ENCODE data around the gene IRX4.
"Not testable (repeated sequence)": the region's sequence is repeated elsewhere in the genome, so short reads cannot be mapped to it uniquely, and the experiment has no call there.

Gene IRX4

DNA sequence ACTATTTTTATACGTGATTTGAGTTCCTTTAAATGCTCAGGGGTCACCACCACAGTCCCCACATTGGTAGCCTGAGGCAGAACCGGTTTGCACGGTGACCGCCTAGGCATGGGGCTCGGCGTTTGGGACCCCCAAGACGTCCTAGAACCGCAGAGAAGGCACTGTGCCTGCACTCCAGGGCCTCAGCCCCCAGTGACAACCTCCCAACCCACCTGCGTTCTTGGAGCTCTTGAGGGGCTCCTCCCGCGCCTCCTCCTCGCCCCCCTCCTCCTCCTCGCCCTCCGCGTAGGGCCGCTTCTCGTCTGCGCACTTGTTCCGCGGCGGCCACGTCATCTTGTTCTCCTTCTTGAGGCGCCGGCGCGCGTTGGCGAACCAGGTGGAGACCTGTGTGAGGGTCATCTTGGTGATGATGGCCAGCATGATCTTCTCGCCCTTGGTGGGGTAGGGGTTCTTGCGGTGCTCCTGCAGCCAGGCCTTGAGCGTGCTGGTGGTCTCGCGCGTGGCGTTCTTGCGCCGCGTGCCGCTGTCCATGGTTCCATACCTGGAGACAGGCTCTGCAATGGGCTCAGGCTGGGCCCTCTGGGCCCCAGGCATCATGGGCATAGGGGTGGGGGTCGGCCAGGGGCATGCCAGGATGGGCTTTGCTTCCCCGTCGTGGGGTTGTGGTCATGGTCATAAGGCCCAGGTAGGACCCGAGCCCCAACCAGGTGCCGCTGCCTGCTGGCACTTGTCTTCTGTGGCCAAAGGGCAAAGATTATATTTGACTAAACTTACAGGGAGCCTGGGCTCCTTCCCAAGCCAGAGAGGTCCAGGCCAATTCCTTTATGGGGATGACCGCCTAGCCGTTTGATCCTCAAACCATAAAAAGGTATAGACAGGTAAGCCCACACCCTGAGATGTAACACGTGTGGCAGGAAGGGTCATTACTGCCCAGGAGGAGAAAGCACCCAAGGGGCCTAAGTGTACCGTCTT is 3.1 kb downstream of the IRX4 start:
- DNase-seq (ENCODE audit: low read depth in 2 of 3, low spot score in 2 of 3), result no peak

DNA sequence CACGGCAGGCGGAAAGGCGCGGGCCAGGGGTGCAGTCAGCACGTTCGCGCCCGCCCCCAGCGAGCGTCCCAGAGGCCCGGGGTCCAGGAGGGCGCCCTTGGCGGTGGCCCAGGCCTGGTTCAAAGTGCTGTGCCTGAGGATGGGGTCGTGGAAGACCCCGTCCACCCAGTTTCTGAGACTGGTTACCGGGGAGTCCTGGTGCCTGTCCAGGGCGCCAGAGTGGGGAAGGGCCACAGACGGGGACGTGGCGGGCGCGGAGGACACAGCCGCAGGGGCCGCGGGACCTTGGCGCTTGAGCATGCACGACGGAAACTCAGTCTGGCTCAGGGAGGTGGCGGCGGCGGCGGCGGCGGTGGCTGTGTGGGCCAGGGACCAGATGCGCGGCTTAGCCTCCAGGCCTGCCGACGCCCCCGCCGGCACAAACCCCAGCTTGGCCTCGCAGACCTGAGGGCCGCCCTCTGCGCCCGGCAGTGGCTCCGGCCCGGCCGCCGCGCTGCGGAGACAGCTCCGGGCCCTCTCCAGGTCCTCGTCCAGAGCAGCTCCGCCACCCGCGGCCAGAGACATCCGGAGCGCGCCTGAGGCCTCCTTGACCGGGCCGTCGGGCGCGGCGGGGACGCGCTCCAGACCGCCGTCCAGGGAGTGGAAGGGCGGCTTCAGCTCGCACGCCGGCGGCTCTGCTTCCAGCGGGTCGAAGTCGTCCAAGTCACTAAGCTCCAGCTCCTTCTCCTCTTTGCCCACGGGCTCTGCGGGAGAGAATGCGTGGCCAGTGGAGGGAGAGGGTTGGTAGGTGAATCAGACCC is 4.5 kb downstream of the IRX4 start:
- no peak for DNase-seq (ENCODE audit: low read depth in 2 of 3, low spot score in 2 of 3)

DNA sequence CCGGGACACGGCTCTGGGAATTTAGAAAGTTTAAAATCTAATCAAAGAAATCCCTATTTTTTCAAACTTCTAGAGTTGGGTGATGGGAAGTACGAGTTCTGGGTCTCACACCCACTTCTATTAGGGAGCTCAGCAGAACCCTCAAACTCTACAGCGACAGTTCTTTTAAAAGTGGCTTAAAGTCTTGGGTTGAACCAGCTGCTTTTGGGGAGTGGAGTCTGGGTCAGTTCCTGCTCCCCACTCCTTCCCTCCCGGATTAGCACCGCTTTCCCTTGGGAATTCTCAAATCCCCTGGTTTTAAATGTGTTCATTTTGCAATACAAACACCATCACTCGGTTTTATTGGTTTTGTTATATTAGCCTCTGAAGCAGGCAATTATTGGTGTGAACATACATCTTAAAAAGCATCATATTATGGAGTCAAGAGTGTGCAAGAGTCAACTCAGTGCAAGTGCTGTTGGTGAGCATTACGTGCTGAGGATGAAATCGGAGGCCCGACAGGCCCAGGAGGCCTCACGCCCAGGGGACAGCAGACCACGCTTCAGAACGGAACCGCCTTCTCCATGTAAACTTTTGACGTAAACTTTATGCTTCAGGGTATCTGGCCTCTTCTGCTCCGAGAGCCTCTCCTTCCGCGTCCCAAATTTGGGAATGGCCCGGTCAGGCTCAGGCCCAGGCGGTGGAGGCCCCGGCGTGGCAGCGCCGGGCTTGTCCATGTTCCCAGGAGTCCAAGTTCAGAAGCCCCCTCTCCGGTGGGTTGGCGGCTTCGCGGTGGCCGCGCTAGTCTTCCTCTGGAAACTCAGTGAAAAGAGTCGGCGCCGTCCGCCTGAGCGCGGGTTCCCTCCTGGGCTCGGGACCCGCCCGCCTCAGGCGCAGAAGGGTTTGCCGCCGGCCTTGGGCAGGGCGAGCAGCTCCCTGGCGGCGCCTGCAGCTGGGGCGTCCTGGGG is 5.3 kb downstream of the IRX4 start:
- DNase-seq (ENCODE audit: low read depth in 2 of 3, low spot score in 2 of 3), result no peak

DNA sequence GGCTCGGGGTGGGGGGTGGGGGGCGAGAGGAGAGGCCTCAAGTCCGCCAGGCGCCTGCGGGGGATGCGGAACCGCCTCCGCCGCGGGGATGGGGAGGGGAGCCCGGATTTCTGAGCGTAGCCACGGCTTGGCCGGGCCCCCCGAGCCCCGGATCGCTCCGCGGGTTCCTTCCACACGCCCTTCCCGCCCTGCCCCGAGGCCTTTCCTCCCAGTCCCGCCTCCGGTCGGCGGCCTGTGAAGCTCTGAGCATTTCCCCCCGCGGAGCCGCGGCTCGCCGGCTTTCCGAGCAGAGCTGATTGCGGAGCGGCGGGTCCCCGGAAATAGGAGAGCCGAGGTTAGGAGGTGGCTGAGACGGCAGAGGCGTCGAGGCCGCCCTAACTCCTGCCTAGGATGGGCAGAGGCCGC is 6.1 kb downstream of the IRX4 start:
- no peak for DNase-seq (ENCODE audit: low read depth in 2 of 3, low spot score in 2 of 3)

DNA sequence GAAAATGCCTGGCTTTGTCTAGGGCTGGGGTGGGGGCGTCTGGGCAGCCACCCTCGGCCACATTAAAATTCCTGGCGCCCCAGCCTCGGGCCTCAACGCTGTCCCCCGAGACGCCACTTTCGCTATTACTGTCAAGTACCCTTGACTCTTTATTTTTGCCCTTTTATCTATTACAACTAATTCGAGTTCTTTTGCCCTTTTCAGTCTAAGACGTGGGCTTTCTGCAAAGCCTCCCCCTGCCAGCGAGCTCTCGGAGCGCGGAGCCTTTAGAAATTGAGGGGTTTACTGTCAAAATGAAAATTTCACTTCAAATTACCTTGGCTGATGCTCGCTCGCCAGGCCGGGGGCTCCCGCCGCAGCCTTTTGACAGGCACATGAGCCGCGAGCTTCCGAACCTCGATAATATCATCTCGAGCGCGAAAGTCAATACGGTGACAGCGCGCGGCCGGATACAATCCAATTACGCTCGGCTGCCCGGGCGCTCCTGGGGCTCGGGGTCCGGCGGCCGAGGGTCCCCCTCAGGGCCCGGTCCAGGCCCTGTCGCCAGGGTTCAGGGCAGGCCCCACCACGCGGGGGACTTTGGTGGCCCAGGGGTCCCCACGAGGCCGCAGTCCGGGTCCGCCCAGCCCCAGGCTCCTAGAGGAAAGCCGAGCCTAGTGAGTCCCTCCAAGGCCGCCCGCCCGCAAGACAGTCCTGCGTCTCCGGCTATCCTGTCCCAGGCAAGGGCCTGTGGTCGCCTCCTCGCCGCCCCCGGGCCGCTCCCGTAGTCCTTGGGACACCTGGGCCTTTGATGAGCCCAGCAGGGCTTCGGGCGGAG is 6.7 kb downstream of the IRX4 start:
- no peak for DNase-seq (ENCODE audit: low read depth in 2 of 3, low spot score in 2 of 3)

DNA sequence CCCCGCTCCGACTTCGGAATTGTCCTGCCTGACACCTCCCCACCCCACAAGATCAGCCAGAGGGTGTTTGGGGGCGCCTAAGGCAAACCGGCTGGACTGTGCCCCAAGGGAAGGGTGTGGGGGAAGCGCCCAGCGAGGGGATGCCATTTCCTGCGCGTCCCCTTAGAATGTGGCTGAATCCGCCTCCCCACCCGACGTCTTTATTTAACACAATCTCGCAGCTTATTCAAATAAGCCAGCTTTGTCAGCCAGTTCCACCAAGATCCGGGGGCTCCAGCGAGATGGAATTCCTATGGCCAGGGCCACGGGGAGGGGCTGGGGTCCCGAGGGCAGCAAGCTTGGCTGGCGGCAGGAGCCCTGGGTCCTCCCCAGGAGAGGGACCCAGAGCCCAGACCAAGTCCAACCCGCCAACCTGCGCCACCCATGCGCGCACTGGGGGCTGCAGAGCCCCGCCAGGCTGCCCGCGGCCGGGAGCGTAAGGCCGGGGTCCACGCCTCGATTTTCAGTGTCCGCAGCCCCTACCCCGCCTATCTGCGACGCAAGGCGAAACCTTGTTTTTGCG is 7.4 kb downstream of the IRX4 start:
- no peak for DNase-seq (ENCODE audit: low read depth in 2 of 3, low spot score in 2 of 3)

DNA sequence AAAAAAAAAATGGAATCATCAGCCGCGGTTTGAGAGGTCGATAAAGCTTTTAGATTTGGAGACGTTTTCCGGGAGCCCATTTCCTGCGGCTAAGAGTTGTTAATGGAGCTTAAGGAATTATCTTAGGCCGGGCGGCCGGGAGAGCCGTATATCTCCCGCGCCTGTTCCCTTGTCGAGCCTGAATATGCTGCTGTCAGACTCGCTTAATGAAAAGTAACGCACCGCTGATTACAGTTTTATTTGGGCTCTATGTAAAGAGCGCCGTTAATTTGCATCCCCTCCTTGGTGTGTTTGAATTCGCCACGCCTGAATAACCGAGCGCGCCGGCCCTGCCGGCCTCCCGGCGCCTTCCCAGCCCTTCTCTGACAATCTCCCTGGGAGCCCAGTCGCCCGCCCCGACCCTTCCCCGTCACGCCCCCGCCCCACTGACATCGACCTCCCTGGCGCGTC is 7.9 kb downstream of the IRX4 start:
- no peak for DNase-seq (ENCODE audit: low read depth in 2 of 3, low spot score in 2 of 3)

DNA sequence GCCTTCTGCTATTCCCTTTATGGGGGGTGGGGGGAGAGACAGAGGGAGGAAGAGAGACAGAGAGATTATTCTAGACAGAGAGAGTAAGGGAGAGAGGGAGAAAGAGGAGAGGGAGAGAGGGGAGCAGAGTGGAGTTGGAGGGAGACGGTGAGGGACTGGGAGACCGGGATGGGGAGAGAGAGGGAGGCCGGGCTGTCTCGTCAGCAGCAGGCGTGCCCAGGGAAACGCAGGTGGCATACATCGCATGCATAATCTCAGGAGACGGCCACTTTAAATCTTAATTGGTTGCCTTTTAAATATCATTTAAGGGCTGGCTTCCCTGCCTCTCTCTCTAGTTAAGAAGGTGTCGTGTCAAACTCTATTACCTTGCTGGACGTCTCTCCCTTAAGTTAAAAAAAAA is 8.4 kb downstream of the IRX4 start:
- DNase-seq (ENCODE audit: low read depth in 2 of 3, low spot score in 2 of 3), result no peak

DNA sequence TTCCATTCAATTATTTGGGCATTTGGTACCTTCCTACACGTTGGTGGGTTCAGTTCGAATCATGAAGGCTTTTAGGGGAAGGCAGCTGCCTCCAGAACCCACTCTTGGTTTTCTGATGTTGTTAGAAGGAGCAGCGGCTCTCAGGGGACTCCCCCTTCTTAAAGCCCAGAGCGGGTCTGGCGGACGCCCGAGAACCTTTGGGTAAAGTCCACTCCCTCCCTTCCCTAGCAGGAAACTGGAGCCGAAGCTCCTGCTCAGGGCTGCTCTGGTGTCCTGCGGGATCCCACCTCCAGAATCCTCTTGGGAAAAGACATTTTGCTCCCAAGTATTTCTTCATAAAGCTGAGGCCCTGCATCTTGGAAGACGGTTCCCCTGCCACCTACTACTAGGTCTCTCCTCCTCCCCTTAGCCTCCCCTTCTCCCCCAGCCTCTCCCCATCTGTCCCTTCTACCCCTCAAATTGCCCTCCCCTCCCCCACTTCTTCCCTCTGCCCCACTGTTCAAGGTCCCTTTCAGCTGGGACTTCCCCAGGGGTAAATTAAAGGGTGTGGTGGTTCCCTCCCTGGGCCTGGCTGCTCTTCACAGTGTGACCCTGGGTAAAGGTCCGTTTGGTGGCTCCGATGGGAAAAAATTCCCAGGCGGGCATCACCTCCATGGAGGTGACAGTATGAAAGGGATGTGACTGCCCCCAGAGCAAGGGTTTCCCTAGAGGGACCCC is 9.3 kb downstream of the IRX4 start:
- no peak for DNase-seq (ENCODE audit: low read depth in 2 of 3, low spot score in 2 of 3)

DNA sequence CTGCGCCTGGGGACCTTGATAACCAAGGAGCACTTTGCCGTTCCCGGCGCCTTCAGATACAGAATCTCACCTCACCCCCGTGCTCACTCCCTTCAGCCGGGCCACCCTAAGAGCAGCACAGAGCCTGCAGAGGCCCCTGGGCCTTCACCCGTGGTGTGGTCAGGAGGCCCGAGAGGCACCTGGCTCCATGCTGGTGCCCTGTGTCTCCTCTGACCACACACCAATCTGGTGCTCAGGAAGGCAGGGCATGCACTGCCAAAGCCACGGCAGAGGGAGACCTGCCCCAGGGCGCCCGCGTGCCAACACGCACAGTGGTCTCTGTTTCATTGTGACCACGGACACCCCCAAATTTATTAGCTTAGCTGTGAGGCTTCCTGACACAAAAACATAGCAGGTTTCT is 11.3 kb downstream of the IRX4 start:
- DNase-seq (ENCODE audit: low read depth in 2 of 3, low spot score in 2 of 3), result no peak

DNA sequence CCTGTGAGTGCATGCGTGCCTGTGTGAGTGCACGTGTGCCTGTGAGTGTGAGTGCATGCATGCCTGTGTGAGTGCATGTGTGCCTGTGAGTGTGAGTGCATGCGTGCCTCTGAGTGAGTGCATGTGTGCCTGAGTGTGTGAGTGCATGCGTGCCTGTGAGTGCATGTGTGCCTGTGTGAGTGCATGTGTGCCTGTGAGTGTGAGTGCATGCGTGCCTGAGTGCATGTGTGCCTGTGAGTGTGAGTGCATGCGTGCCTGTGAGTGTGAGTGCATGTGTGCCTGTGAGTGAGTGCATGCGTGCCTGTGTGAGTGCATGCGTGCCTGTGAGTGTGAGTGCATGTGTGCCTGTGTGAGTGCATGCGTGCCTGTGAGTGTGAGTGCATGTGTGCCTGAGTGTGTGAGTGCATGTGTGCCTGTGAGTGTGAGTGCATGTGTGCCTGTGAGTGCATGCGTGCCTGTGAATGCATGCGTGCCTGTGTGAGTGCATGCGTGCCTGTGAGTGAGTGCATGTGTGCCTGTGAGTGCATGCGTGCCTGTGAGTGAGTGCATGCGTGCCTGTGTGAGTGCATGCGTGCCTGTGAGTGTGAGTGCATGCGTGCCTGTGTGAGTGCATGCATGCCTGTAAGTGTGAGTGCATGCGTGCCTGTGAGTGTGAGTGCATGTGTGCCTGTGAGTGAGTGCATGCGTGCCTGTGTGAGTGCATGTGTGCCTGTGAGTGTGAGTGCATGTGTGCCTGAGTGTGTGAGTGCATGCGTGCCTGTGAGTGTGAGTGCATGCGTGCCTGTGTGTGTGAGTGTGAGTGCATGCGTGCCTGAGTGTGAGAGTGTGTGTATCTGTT is 12.1 kb downstream of the IRX4 start:
- DNase-seq (ENCODE audit: low read depth in 2 of 3, low spot score in 2 of 3), result not testable (repeated sequence)

DNA sequence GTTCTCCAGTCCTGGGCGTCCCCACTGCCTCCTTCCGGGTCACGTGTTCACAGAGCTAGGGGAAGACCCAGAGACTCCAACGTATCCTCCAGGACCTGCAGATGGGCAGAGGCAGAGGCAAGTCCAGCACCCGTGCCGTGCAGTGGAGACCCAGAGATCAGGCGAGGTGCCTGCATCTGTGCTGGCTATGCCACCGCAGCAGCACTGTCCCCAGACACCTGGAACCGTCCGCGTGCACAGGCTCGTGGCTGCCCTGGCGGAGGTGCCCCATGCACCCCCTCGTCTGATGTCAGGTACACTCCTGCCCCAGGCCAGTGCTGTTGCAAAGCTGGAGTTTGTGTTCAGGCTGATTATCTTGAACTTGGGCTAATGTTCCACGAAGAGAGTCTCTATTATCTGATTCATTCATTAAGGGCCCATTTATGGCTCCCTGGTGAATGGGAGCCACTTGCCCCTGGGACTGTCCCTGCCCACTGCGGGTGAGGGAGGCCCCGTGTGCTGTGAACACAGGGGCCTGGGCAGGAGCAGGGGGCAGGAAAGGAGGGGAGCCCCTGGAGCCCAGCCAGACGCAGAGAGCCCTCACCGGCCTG is 13.7 kb downstream of the IRX4 start:
- DNase-seq (ENCODE audit: low read depth in 2 of 3, low spot score in 2 of 3), result no peak

DNA sequence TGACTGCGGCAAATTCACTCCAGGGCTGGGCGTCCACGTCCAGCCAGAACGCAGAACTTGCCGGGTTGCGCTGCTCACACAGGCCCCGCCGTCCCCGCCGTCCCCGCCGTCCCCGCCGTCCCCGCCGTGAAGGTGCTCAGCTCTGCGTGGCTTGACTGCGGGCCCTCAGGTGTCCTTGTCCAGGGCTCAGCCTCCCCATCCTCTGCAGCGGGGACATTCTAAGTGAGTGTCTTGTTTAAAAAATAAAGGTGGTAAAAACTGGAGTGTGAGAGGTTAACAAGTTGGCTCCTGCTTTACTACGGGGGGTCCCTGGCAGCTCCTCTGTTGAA is 14.9 kb downstream of the IRX4 start:
- no peak for DNase-seq (ENCODE audit: low read depth in 2 of 3, low spot score in 2 of 3)

DNA sequence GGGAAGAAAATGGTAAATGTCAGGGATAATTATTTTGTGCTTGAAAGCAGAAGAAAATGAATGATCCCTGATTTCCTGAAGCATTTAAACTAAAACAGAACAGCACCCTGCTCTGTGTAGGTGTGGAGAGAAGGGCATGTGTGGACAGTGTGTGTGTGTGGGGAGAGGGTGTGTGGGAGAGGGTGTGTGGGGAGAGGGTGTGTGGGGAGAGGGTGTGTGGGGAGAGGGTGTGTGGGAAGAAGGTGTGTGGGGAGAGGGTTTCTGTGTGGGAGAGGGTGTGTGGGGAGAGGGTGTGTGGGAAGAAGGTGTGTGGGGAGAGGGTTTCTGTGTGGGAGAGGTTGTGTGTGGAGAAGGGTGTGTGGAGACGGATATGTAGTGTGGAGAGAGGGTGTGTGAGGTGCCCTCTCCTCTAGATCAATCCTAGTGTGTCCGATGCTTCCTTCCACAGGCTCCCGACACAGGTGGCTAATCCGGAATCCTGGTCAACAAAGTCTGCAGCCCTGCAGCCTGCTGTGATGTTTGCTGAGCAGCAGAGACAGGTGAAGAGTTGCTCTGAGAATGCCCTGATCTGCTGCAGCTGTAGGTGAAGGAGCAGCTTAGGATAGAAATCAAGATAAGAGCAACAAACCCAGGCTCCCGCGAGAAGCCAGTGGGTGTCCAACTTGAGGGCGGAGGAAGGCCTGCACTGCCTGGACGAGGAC is 15.5 kb downstream of the IRX4 start:
- no peak for DNase-seq (ENCODE audit: low read depth in 2 of 3, low spot score in 2 of 3)

DNA sequence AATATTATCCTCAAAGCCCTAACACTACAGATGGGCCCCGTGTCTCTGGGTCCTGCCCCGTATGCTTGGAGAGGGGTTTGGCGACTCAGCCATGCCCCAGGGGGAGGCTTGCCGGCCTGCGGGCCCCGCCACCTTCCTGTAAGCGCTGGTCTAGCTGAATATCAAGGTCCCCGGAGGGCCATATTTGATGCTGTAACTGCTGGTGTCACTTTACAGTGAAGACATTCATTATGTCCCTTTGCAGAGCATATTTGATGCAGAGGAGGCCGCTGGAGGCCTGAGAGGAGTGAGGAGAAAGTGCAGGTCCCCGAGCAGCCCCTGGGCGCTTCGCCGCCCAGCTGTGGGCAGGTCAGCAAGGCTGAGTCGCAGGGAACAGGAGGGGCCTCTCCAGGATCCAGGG is 16.8 kb downstream of the IRX4 start:
- DNase-seq (ENCODE audit: low read depth in 2 of 3, low spot score in 2 of 3), result no peak

DNA sequence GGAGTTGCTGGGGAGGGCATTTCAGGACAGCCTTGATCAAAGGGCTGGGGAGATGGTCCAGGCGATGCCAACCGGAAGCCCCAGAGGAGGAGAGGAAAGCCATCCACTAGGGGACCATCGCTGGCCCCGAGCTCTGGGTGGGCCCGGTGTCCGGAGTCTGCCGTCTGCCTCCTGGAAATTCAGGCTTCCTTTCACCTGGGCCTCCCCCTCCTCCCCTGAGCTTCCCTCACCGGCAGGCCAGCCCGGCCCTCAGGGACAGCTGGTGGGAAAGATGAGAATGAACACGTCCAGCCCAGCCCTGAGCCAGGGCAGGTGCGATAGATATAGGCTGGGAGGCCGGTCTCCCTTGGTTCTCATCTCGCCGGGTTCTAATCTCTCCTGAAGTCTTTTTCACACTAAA is 17.2 kb downstream of the IRX4 start:
- DNase-seq (ENCODE audit: low read depth in 2 of 3, low spot score in 2 of 3), result no peak

DNA sequence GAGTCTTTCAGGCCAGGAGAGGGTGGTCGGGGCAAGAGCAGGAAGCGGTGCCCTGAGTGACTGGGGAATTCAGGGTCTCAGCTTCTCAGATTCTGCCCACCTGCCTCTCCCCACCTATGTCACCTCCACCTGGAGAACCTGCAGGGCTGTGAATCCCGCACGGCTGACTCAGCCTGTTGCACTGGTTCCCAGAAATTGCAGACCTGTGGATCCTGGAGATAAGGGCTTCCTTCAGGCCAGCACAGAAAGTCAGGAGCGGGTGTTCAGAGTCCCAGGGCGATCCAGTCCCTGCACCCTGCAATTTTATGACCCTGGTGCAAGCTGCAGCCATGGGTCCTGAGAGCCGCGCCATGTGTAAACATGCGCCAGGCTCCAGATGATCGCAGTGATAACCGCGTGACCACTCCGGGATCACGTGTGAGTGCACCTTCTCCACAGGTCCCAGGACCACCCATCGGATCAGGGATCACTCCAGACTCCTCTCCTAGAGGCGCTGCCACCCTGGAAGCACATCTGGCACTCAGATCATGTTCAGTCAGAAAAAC is 17.8 kb downstream of the IRX4 start:
- no peak for DNase-seq (ENCODE audit: low read depth in 2 of 3, low spot score in 2 of 3)
